OCI-LY3 (cell line): ENCODE data around the gene GALNT2.

Experiments used
- CTCF ChIP-seq: fragments of 200-600, 300-600 bp; sonication (generic); IDR thresholded peaks from 2 replicates; pipeline ENCODE4 v1.5.1; 2014; ENCODE audit warnings: antibody characterized with exemption, low read length, low read depth
- EZH2phosphoT487 ChIP-seq: fragments of 200-600 bp; shearing (Covaris generic); IDR thresholded peaks from 2 replicates; pipeline ENCODE4 v1.6.1; 2018; ENCODE audit warnings: antibody characterized with exemption, mixed run types, low read depth

GRCh38 chr1:230125640-230126528 lies 58.8 kb downstream of the GALNT2 start:
- TF ChIP-seq EZH2phosphoT487 (no peak), CTCF (no peak)
